Stimulated activated CD4-positive, alpha-beta T cell treated with anti-CD3 and anti-CD28 coated beads, Interleukin-1b, Interleukin-23, amount 100 ng/mL, for 48 hours (primary cell): Measurements from ENCODE around the gene PATE2.

ENCODE experiments used
- DNase-seq: peaks from one replicate; pipeline ENCODE4 v3.0.0-alpha.2; 2020

Gene PATE2

DNA sequence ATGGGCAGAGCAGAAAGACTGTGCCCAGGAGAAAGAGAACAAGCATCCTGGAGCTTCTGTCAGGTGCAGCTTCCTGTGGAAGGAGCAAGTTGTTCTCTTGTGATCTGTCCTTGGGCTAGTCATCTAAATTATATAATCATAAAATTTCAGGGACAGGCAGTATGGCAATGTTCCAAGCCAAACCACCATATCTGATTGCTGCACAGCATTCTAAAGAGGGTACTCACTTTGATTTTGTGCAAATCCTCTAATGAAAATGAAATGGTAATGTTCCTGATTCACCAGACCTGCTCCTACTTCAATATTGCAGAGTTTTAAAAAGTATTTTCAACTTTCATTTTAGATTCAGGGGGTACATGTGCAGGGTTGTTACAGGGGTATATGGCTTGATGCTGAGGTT is at the start of gene PATE2:
TSS of gene PATE2 (minus strand) at position 101 of the 400 bp plus-strand sequence. CDS start at position 46, 55 bp downstream.
- DNase-seq, result no peak

DNA sequence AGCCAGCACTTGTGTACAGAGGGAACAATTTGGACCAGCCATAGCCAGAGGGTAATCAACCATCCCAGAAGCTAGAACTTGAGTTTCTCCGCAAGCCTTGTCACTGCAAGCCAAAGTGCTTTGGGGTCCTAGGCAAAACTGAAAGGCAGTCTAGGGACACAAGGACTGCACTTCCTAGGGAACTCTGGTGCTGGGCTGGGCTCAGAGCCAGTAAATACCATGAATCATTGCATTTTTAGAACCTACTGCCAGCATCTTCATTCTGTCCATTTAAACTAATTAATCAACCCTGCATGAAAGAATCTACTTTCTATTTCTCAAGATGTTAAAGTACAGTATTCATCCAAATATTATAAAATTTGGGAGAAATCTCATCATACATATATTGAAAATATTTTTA is 29.3 kb upstream of the PATE2 start:
- no peak for DNase-seq

DNA sequence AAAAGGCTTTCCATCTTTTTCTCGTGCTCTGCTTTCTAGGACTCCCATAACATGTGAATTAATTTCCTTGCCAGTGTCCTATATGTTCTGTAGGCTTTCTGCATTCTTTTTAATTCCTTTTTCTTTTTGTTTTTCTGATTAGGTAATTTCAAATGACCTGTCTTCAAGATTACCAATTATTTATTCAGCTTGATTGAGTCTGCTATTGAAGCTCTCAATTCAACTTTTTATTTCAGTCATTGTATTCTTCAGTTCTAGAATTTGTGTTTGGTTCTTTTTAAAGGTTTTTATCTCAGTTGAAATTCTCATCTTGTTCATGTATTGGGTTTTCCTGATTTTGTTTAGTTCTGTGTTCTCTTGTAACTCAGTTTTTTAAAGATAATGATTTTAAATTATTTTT is 23.8 kb upstream of the PATE2 start:
- no peak for DNase-seq

GRCh38 chr11:125799808-125800207 is 21.2 kb upstream of the PATE2 start:
- DNase-seq, result no peak

- DNase-seq, result no peak
These were observed 19.0 kb upstream of the PATE2 start for GRCh38 chr11:125797641-125798040.

DNA sequence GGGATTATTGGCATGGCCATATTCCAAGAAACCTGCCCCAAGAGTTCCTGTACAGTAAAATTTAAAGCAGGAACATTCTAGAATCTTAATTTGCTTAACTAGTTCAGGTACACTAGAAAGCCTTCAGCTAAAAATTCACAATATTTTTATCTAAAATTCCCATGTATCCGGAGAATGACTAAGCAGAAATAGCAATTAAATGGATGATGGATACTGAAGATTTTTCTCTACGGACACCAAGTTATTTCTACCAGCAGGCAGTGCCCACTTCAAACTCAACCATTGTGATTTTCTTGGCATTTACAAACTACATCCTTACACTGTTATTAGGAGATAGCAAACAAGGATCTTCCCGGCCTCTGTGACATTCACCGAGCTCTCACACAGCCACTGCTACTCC is 12.2 kb upstream of the PATE2 start:
- DNase-seq, result no peak

GRCh38 chr11:125787827-125788226 is 9.2 kb upstream of the PATE2 start, which contains the start of gene PATE3:
Gene PATE3, plus strand, starts transcription at chr11:125788127. Its CDS starts 25 bp downstream, at chr11:125788152.
- DNase-seq, result no peak

GRCh38 chr11:125784678-125785077 is 6.0 kb upstream of the PATE2 start:
- DNase-seq, result no peak

DNA sequence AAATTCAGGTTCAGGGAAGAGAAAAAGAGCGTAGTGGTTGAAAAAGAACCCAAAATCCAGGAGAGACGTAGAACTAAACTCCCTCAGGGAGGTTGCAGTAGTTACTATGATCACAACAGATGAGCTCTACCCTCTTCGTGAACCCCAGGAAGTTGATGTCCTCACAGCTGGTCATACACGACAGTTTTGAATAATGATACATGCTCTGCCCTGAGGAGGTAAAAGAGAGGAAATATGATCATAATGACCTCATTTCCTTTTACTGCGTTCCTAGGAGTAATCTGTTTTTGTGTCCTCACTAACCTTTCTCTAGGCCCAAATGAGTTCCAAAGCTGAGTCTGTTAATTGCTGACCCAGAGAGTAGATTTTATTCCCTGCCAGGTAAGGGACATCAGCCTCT is 1.3 kb downstream of the PATE2 start:
- no peak for DNase-seq

DNA sequence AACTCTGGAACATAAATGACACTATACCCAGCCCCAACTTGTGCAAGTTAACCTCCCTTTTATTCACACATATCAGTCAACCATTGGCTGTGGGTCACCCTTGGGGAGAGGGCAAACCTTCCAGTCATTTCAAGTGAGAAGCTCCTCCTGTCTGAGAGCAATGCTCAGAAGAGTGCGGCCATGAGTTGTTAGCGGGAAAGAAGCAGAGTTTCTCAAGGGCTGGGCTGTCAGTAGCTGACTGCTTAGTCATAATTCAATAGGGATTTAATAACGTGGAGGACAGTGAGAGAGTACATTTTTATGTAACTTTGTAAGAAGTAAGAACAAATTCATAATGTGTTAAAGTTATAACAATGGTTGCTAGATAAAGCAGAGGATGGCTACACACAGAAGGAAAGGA is 5.1 kb downstream of the PATE2 start:
- no peak for DNase-seq

GRCh38 chr11:125772834-125773505 is 5.7 kb downstream of the PATE2 start:
- no peak for DNase-seq

- no peak for DNase-seq
These were observed 8.0 kb downstream of the PATE2 start for GRCh38 chr11:125770583-125770982.

GRCh38 chr11:125768336-125769046 is 10.1 kb downstream of the PATE2 start:
- no peak for DNase-seq

GRCh38 chr11:125766251-125766650 is 12.4 kb downstream of the PATE2 start:
- DNase-seq, result no peak

GRCh38 chr11:125763483-125763882 is 15.1 kb downstream of the PATE2 start:
- DNase-seq, result no peak

DNA sequence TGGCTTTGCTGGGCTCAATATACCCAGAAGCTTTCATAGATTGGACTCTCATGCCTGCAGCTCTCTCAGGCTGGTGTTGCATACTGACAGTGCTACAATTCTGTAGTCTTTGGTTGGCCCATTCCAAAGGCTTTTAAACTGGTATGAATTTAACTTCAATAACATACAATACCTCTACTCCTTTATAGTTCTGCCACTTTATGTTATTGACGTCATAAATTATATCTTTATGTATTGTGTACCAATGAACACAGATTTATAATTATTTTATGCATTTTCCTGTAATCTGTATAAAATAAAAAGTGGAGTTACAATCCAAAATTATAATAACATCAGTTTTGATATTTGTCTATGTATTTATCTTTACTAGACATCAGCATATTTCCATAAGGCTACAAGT is 16.2 kb downstream of the PATE2 start:
- DNase-seq, result no peak

DNA sequence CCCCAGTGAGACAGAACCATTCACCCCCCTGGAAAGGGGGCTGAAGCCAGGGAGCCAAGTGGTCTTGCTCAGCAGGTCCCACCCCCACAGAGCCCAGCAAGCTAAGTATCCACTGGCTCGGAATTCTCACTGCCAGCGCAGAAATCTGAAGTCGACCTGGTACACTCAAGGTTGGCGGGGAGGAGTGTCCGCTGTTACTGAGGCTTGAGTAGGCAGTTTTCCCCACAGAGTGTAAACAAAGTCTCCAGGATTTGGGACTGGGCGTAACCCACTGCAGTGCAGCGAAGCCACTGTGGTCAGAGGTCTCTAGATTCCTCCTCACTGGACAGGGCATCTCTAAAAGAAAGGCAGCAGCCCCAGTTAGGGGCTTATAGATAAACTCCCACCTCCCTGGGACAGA is 22.6 kb downstream of the PATE2 start:
- DNase-seq, result no peak

DNA sequence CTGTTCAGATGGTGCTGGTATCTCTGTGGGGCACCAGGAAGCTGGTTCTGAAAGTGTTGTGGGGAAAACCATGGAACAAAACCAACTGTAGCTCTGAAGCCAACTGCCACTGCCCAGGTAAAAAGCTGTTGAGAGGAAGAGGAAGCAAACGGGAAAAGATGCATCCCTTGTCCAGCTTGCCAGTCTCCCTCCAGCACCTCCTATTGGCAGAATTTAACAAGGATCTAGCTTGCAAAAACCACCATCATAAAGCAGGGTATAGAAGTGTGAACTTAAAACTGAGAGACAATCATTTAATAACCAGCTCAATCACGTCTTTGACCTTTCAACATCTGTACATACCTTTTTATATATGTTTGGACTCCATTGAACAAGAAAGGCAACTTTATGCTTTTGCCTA is 28.0 kb downstream of the PATE2 start:
- DNase-seq, result no peak

DNA sequence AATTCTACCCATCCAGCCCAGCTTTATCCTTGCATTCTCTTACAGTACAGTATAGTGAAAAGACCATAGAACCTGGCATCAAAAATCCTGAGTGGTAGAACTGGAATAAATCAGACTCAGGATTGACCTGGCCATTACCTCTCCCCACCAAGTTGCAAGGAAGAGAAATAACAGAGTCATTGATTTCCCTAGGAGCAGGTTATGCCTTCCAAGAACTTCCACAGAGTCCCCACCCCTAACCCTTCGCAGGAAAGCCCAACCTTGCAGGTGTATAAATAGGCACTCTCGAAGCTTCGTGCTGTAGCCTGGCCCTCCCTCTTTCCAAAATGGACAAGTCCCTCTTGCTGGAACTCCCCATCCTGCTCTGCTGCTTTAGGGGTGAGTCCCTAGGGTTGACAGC is 32.6 kb downstream of the PATE2 start, which contains the start of gene PATE1:
TSS of gene PATE1 (plus strand) at position 301 of the 400 bp plus-strand sequence. CDS start at position 327, 26 bp downstream.
- DNase-seq, result no peak

DNA sequence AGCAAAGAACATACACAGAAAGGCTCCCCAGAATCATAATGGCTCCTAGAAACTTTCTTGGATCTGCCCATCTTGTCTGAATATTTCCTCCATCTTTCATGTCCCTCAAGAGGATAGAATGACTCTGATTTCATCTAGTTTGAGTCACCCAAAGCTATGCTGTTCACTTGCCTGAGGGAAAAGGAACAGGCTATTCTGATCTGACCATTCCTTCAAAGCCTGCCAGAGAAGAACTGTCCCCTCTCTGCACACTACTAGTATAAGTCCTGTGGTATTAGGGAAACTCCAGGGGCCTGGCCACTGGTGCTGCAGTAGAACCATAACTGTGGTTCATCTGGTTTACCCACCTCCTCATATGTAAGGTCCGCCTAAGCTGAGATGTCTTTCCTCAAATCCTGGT is 34.9 kb downstream of the PATE2 start:
- DNase-seq, result no peak

GRCh38 chr11:125740617-125741016 is 38.0 kb downstream of the PATE2 start:
- no peak for DNase-seq

- DNase-seq, result no peak
These were observed 49.7 kb downstream of the PATE2 start for GRCh38 chr11:125728969-125729368.
